ENCODE data around the gene NONO.

GRCh38 chrX:71256051-71256450 lies 27.4 kb upstream of the NONO start:
- TF ChIP-seq POLR2A (IDR thresholded peaks at IDR 0.05; ENCODE audit: low read length) (no peak), GATA1 (IDR thresholded peaks at IDR 0.05; ENCODE audit: low read depth, low read length) (no peak)

Measured in erythroblast (primary cell).